ENCODE data around the gene RIOK3.
"Not testable (repeated sequence)": the region's sequence is repeated elsewhere in the genome, so short reads cannot be mapped to it uniquely, and the experiment has no call there.

The RIOK3 gene

GRCh38 chr18:23416298-23416697 is 36.8 kb upstream of the RIOK3 start:
- Histone ChIP-seq H3K27me3 (replicated peaks in 2 of 5; ENCODE audit: control insufficient read depth in 4 of 5, insufficient read depth in 5 of 5, low read length in 4 of 5) (no peaks in the 10 kb centered on the region), H3K27ac (ENCODE audit: insufficient read depth in 1 of 2, low read depth in 1 of 2, low read length in 2 of 2, poor library complexity in 1 of 2, severe bottlenecking in 2 of 2) (no peak overlapping the region), H3K9me3 (ENCODE audit: control extremely low read depth in 1 of 5, control insufficient read depth in 4 of 5, insufficient read depth in 2 of 5, low read depth in 1 of 5, low read length in 4 of 5) (no peaks in the 10 kb centered on the region), H3K36me3 (ENCODE audit: control insufficient read depth in 4 of 4, insufficient read depth in 4 of 4, low read length in 3 of 4) (no peaks in the 10 kb centered on the region), H3K4me3 (ENCODE audit: control insufficient read depth in 1 of 7, extremely low read depth in 1 of 7, insufficient read depth in 4 of 7, low read depth in 2 of 7, low read length in 6 of 7) (no peak overlapping the region), H3K4me1 (ENCODE audit: control extremely low read depth in 1 of 4, control insufficient read depth in 4 of 4, insufficient read depth in 4 of 4, low read length in 3 of 4) (peaks cover 0 to 5% (median 2%) of the 10 kb centered on the region in 4 experiments)
- CTCF ChIA-PET = interaction anchor here (0.7 to 2.2 kb wide), 8 partner anchors 9 to 384 kb away, joined by 3 to 7 read pairs (median 3); no protein-coding TSS in a partner anchor
- POLR2A ChIA-PET = interaction anchor here (0.6 kb wide), 1 partner anchor 347 kb away, joined by 3 read pairs; no protein-coding TSS in a partner anchor
- 43% methylated on average over 2 of the region's 3 CpGs for WGBS (ENCODE audit: insufficient coverage)
- no peak for DNase-seq

DNA sequence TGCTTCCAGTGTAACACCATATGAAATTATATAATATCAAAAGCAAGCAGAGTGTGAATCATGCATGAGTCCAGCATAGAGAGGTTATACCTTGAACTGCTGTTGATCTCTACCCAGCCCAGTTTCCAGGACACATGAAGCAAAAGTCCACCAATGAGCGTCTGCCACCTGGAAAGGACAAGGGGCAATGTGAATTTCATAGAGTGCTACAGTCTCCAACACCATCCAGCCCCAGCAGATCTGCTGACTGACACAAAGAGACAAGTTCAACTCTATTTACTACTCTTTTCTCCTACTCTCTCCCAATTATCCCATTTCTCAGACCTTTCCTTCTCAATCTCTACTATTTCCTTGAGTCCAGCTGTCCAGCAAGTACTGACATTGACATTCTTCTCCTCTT is 31.8 kb upstream of the RIOK3 start:
- Histone ChIP-seq H3K4me1 (ENCODE audit: control extremely low read depth in 1 of 4, control insufficient read depth in 4 of 4, insufficient read depth in 4 of 4, low read length in 3 of 4) (peaks cover 0 to 15% (median 13%) of the 10 kb centered on the region in 4 experiments), H3K4me3 (ENCODE audit: control insufficient read depth in 1 of 7, extremely low read depth in 1 of 7, insufficient read depth in 4 of 7, low read depth in 2 of 7, low read length in 6 of 7) (no peak overlapping the region), H3K27me3 (replicated peaks in 2 of 5; ENCODE audit: control insufficient read depth in 4 of 5, insufficient read depth in 5 of 5, low read length in 4 of 5) (no peaks in the 10 kb centered on the region), H3K9me3 (ENCODE audit: control extremely low read depth in 1 of 5, control insufficient read depth in 4 of 5, insufficient read depth in 2 of 5, low read depth in 1 of 5, low read length in 4 of 5) (no peaks in the 10 kb centered on the region), H3K36me3 (ENCODE audit: control insufficient read depth in 4 of 4, insufficient read depth in 4 of 4, low read length in 3 of 4) (peaks cover 0 to 3% (median 1%) of the 10 kb centered on the region in 4 experiments), H3K27ac (ENCODE audit: insufficient read depth in 1 of 2, low read depth in 1 of 2, low read length in 2 of 2, poor library complexity in 1 of 2, severe bottlenecking in 2 of 2) (no peak overlapping the region)
- no peak for DNase-seq
- CTCF ChIA-PET = interaction anchor here (1.2 kb wide), 1 partner anchor 10 kb away, joined by 4 read pairs; no protein-coding TSS in a partner anchor
- no CpG with 5 or more reads among the region's 1 CpG for WGBS (ENCODE audit: insufficient coverage)
- POLR2A ChIA-PET = no interaction called here

DNA sequence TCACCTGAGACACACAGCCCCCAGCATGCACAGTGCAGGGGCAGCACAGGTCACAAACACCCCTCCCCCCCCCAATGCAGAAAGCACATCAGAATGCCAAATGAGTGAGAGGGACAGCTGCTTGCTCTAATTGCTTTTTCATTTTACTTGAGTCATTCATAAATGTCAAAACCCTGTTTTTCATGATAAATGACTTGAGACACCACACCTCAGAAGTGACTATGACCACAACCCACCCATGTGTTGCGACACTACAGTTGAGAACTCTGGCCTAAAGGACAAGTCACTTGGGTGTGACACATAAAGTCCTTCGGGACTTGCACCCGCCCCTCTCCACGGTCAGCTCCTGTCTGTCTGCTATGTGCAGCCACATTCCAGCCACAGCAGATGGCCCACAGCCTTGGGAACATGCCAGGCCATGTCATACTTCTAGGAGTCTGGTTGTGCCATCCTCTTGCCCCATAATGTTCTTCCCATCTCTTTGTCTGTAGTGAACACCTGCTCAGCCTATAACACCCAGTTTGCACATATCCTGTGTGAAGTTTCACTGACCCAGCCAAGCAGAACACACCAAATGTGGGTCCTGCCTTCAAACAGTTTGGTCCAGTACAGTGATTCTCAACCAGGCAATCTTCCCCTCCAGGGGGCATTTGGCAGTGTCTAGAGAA is 30.2 kb upstream of the RIOK3 start:
- peak; percentile 47 to 91 (median 88) for DNase-seq
- CTCF ChIA-PET = interaction anchor here (1.0 to 2.3 kb wide), 3 partner anchors 9 to 346 kb away, joined by 3 to 5 read pairs (median 4); no protein-coding TSS in a partner anchor
- no peaks in the 10 kb centered on the region for H3K9me3 ChIP-seq (ENCODE audit: control extremely low read depth in 1 of 5, control insufficient read depth in 4 of 5, insufficient read depth in 2 of 5, low read depth in 1 of 5, low read length in 4 of 5)
- peaks cover 0 to 15% (median 11%) of the 10 kb centered on the region in 4 experiments for H3K4me1 ChIP-seq (ENCODE audit: control extremely low read depth in 1 of 4, control insufficient read depth in 4 of 4, insufficient read depth in 4 of 4, low read length in 3 of 4)
- WGBS (ENCODE audit: insufficient coverage) = 86% methylated on average over 4 of the region's 4 CpGs
- H3K4me3 ChIP-seq (ENCODE audit: control insufficient read depth in 1 of 7, extremely low read depth in 1 of 7, insufficient read depth in 4 of 7, low read depth in 2 of 7, low read length in 6 of 7) = no peak overlapping the region
- POLR2A ChIA-PET = no interaction called here
- H3K27ac ChIP-seq (ENCODE audit: insufficient read depth in 1 of 2, low read depth in 1 of 2, low read length in 2 of 2, poor library complexity in 1 of 2, severe bottlenecking in 2 of 2) = no peak overlapping the region
- H3K27me3 ChIP-seq (replicated peaks in 2 of 5; ENCODE audit: control insufficient read depth in 4 of 5, insufficient read depth in 5 of 5, low read length in 4 of 5) = no peaks in the 10 kb centered on the region
- H3K36me3 ChIP-seq (ENCODE audit: control insufficient read depth in 4 of 4, insufficient read depth in 4 of 4, low read length in 3 of 4) = peaks cover 0 to 3% (median 1%) of the 10 kb centered on the region in 4 experiments

DNA sequence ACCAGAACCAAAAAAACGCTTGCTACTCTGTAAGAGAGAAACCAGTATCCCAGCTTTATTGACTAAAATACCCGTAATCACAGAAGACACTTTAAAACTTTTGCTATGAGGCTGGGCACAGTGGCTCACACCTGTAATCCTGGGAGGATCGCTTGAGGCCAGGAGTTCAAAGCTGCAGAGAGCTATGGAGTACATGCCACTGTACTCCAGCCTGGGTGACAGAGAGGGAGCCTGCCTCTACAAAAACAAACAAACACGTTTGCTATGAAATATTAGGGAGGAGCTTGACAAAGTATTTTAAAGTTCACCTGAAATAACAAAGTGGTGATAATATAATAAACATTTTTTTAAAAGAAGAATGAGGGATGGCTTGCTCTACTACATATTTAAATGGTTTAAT is 28.5 kb upstream of the RIOK3 start:
- no peak for DNase-seq
- H3K4me3 ChIP-seq (ENCODE audit: control insufficient read depth in 1 of 7, extremely low read depth in 1 of 7, insufficient read depth in 4 of 7, low read depth in 2 of 7, low read length in 6 of 7) = no peak overlapping the region
- POLR2A ChIA-PET = no interaction called here
- peaks cover 0 to 15% (median 11%) of the 10 kb centered on the region in 4 experiments for H3K4me1 ChIP-seq (ENCODE audit: control extremely low read depth in 1 of 4, control insufficient read depth in 4 of 4, insufficient read depth in 4 of 4, low read length in 3 of 4)
- peaks cover 0 to 7% (median 2%) of the 10 kb centered on the region in 4 experiments for H3K36me3 ChIP-seq (ENCODE audit: control insufficient read depth in 4 of 4, insufficient read depth in 4 of 4, low read length in 3 of 4)
- 100% methylated on average over 2 of the region's 4 CpGs for WGBS (ENCODE audit: insufficient coverage)
- H3K27ac ChIP-seq (ENCODE audit: insufficient read depth in 1 of 2, low read depth in 1 of 2, low read length in 2 of 2, poor library complexity in 1 of 2, severe bottlenecking in 2 of 2) = no peak overlapping the region
- H3K27me3 ChIP-seq (replicated peaks in 2 of 5; ENCODE audit: control insufficient read depth in 4 of 5, insufficient read depth in 5 of 5, low read length in 4 of 5) = no peaks in the 10 kb centered on the region
- CTCF ChIA-PET = interaction anchor here (0.7 to 2.3 kb wide), 5 partner anchors 8 to 56 kb away, joined by 3 to 5 read pairs (median 4); no protein-coding TSS in a partner anchor
- H3K9me3 ChIP-seq (ENCODE audit: control extremely low read depth in 1 of 5, control insufficient read depth in 4 of 5, insufficient read depth in 2 of 5, low read depth in 1 of 5, low read length in 4 of 5) = peaks cover 0 to 3% (median 0%) of the 10 kb centered on the region in 5 experiments

DNA sequence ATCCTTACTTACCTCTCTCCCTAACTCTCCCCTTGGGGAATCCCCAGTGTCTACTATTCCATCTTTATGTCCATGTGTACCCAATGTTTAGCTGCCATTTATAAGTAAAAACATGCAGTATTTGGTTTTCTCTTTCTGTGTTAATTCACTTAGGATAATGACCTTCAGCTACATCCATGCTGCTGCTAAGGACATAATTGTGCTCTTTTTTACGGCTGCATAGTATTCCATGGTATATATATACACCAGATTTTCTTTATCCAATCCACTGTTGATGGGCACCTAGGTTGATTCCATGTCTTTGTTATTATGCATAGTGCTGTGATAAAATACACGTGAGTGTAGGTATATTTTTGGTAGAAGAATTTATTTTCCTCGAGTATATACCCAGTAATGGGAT is 24.3 kb upstream of the RIOK3 start:
- POLR2A ChIA-PET = no interaction called here
- DNase-seq = no peak
- H3K27ac ChIP-seq (ENCODE audit: insufficient read depth in 1 of 2, low read depth in 1 of 2, low read length in 2 of 2, poor library complexity in 1 of 2, severe bottlenecking in 2 of 2) = no peak overlapping the region
- CTCF ChIA-PET = interaction anchor here (0.6 to 1.5 kb wide), 3 partner anchors 17 to 347 kb away, joined by 3 to 4 read pairs (median 4); no protein-coding TSS in a partner anchor
- H3K9me3 ChIP-seq (ENCODE audit: control extremely low read depth in 1 of 5, control insufficient read depth in 4 of 5, insufficient read depth in 2 of 5, low read depth in 1 of 5, low read length in 4 of 5) = peaks cover 0 to 3% (median 0%) of the 10 kb centered on the region in 5 experiments
- no peaks in the 10 kb centered on the region for H3K27me3 ChIP-seq (replicated peaks in 2 of 5; ENCODE audit: control insufficient read depth in 4 of 5, insufficient read depth in 5 of 5, low read length in 4 of 5)
- H3K36me3 ChIP-seq (ENCODE audit: control insufficient read depth in 4 of 4, insufficient read depth in 4 of 4, low read length in 3 of 4) = peaks cover 0 to 7% (median 4%) of the 10 kb centered on the region in 4 experiments
- H3K4me3 ChIP-seq (ENCODE audit: control insufficient read depth in 1 of 7, extremely low read depth in 1 of 7, insufficient read depth in 4 of 7, low read depth in 2 of 7, low read length in 6 of 7) = no peak overlapping the region
- 100% methylated on average over 1 of the region's 3 CpGs for WGBS (ENCODE audit: insufficient coverage)
- H3K4me1 ChIP-seq (ENCODE audit: control extremely low read depth in 1 of 4, control insufficient read depth in 4 of 4, insufficient read depth in 4 of 4, low read length in 3 of 4) = no peaks in the 10 kb centered on the region

- CTCF ChIA-PET = interaction anchor here (1.4 to 1.5 kb wide), 2 partner anchors 18 to 66 kb away, joined by 4 read pairs; no protein-coding TSS in a partner anchor
- H3K4me1 ChIP-seq (ENCODE audit: control extremely low read depth in 1 of 4, control insufficient read depth in 4 of 4, insufficient read depth in 4 of 4, low read length in 3 of 4); DNase-seq; H3K27ac ChIP-seq (ENCODE audit: insufficient read depth in 1 of 2, low read depth in 1 of 2, low read length in 2 of 2, poor library complexity in 1 of 2, severe bottlenecking in 2 of 2); H3K4me3 ChIP-seq (ENCODE audit: control insufficient read depth in 1 of 7, extremely low read depth in 1 of 7, insufficient read depth in 4 of 7, low read depth in 2 of 7, low read length in 6 of 7); H3K27me3 ChIP-seq (replicated peaks in 2 of 5; ENCODE audit: control insufficient read depth in 4 of 5, insufficient read depth in 5 of 5, low read length in 4 of 5); H3K36me3 ChIP-seq (ENCODE audit: control insufficient read depth in 4 of 4, insufficient read depth in 4 of 4, low read length in 3 of 4); H3K9me3 ChIP-seq (ENCODE audit: control extremely low read depth in 1 of 5, control insufficient read depth in 4 of 5, insufficient read depth in 2 of 5, low read depth in 1 of 5, low read length in 4 of 5); POLR2A ChIA-PET: not testable (repeated sequence)
- WGBS (ENCODE audit: insufficient coverage) = no CpG with 5 or more reads among the region's 3 CpGs
Observed at GRCh38 chr18:23429538-23429937, 23.5 kb upstream of the RIOK3 start.

GRCh38 chr18:23433360-23433759 is 19.7 kb upstream of the RIOK3 start:
- DNase-seq = no peak
- Histone ChIP-seq H3K9me3 (ENCODE audit: control extremely low read depth in 1 of 5, control insufficient read depth in 4 of 5, insufficient read depth in 2 of 5, low read depth in 1 of 5, low read length in 4 of 5) (peaks cover 0 to 3% (median 0%) of the 10 kb centered on the region in 5 experiments), H3K27me3 (replicated peaks in 2 of 5; ENCODE audit: control insufficient read depth in 4 of 5, insufficient read depth in 5 of 5, low read length in 4 of 5) (no peaks in the 10 kb centered on the region), H3K27ac (ENCODE audit: insufficient read depth in 1 of 2, low read depth in 1 of 2, low read length in 2 of 2, poor library complexity in 1 of 2, severe bottlenecking in 2 of 2) (no peak overlapping the region), H3K4me3 (ENCODE audit: control insufficient read depth in 1 of 7, extremely low read depth in 1 of 7, insufficient read depth in 4 of 7, low read depth in 2 of 7, low read length in 6 of 7) (no peak overlapping the region), H3K36me3 (ENCODE audit: control insufficient read depth in 4 of 4, insufficient read depth in 4 of 4, low read length in 3 of 4) (peaks cover 0 to 5% (median 2%) of the 10 kb centered on the region in 4 experiments), H3K4me1 (ENCODE audit: control extremely low read depth in 1 of 4, control insufficient read depth in 4 of 4, insufficient read depth in 4 of 4, low read length in 3 of 4) (peaks cover 2 to 15% (median 9%) of the 10 kb centered on the region in 4 experiments)
- POLR2A ChIA-PET = no interaction called here
- no CpG with 5 or more reads among the region's 2 CpGs for WGBS (ENCODE audit: insufficient coverage)
- CTCF ChIA-PET = interaction anchor here (0.7 to 1.6 kb wide), 3 partner anchors 9 to 83 kb away, joined by 3 to 5 read pairs (median 3); no protein-coding TSS in a partner anchor
